Heart left ventricle (tissue), 16 donors: ENCODE data around the gene TMEM120A. TPM values are rescaled to one million over a fixed set of nuclear protein-coding genes. Genes with fewer than 3 reads are reported as not detected.

Source experiments
- ATAC-seq, 4 donors: fragments of 200-7000 bp; cut with Tn5 transposase; one replicate each; pipeline ENCODE4 v1.9.1; 2020 to 2022; ENCODE audit warnings: moderate library complexity in 4 of 4, mild to moderate bottlenecking in 3 of 4, moderate number of reproducible peaks in 1 of 4
- DNase-seq, 5 donors: peaks; one replicate each; pipeline ENCODE4 v3.0.0-alpha.2; 2020
- H3K27ac ChIP-seq, 12 donors: fragments of 200-600 bp; sonication (generic) in 4 of 12; one replicate each; pipeline versions ENCODE4 v1.5.0 to v1.8.0; 2016 to 2022; ENCODE audit warnings: mild to moderate bottlenecking in 2 of 12
- H3K27me3 ChIP-seq, 9 donors: fragments of 200-600 bp; sonication (generic) in 2 of 9; one replicate each; pipeline versions ENCODE4 v1.5.1 to v1.8.0; 2016 to 2022; ENCODE audit warnings: mild to moderate bottlenecking in 3 of 9
- H3K36me3 ChIP-seq, 9 donors: fragments of 200-600 bp; sonication (generic) in 2 of 9; one replicate each; pipeline versions ENCODE4 v1.5.0 to v1.8.0; 2018 to 2022; ENCODE audit warnings: mild to moderate bottlenecking in 2 of 9
- H3K4me1 ChIP-seq, 12 donors: fragments of 200-600 bp; sonication (generic) in 4 of 12; one replicate each; pipeline versions ENCODE4 v1.5.0 to v1.8.0; 2016 to 2022; ENCODE audit warnings: mild to moderate bottlenecking in 3 of 12
- H3K4me3 ChIP-seq, 12 donors: fragments of 200-600 bp; sonication (generic) in 4 of 12; one replicate each; pipeline versions ENCODE4 v1.5.0 to v1.8.0; 2017 to 2022; ENCODE audit warnings: mild to moderate bottlenecking in 9 of 12, moderate library complexity in 4 of 12
- H3K9me3 ChIP-seq, 12 donors: fragments of 200-600 bp; sonication (generic) in 4 of 12; one replicate each; pipeline versions ENCODE4 v1.5.0 to v1.8.0; 2016 to 2022; ENCODE audit warnings: mild to moderate bottlenecking in 1 of 12
- CTCF ChIP-seq, 12 donors: fragments of 200-600 bp; sonication (generic) in 4 of 12; IDR thresholded peaks; one replicate each; pipeline versions ENCODE4 v1.5.0 to v1.8.0; 2018 to 2022; ENCODE audit warnings: antibody characterized with exemption in 12 of 12, mild to moderate bottlenecking in 5 of 12
- POLR2A ChIP-seq, 2 donors: fragments of 450-650 bp; IDR thresholded peaks; one replicate each; pipeline ENCODE4 v1.6.1; 2017; ENCODE audit warnings: antibody characterized with exemption in 2 of 2, mild to moderate bottlenecking in 2 of 2, moderate library complexity in 2 of 2
- WGBS, 4 donors: extraction: QIAGEN DNeasy Blood & Tissue Kit in 2 of 4; methylation state at CpG; one replicate each; pipeline versions ENCODE4 v1.1.5 to v1.1.7; 2013 to 2018; 5-methylcytosine and 5-hydroxymethylcytosine counted together
- intact Hi-C, 10 donors: fragments of 100-400 bp; cut with DNase I; formaldehyde crosslinking; loops; one replicate each; pipeline versions ENCODE4 v1.11.1 to v1.14.2; 2022
- polyA plus RNA-seq, 2 donors: library from polyadenylated mRNA; stranded (reverse); fragments of 200-250 nt; gene quantifications; one replicate each; pipeline ENCODE4 v1.2.3, GENCODE V29; 2013
- total RNA-seq, 9 donors: library from RNA; depleted of rRNA in 2 of 9; stranded (reverse); fragments of >200 nt in 2 of 9; fragmentation: NEBNext Ultra II Directional in 3 of 9; extraction: Animal tissue kit (Norgen Biotek cat#: 25700) in 3 of 9; gene quantifications; one replicate each; pipeline versions ENCODE4 v1.1.0 to v1.2.4, GENCODE V29; 2016 to 2023
- donor health status: ischemic (EF 13 %, LVEDD 7.1; RV severe dilation, severe dysfunction).
- donor health status: healthy with polysubstance abuse.
- donor health status: DM: no; HTN: yes; CAD: no.
- donor health status: DM: no; HTN: no; CAD: no.
- donor health status: ischemic (EF 25% LVEDD 6.9; RV normal size, moderate dysfunction).
- donor health status: ischemic (EF 25% LVEDD 5.7; RV mildly dilated, moderate dysfunction).
- donor health status: healthy.
- donor health status: DM: yes; HTN: yes; CAD: no.
- donor health status: ischemic (EF 35%, LVEDD 5.7; RV mildly dilated, moderate dysfunction).
- donor health status: nonischemic (EF 11% LVEDD 7.7; RV severe dilation, severe dysfunction).
- donor health status: DM: yes; HTN: yes; CAD: no.
- donor health status: PGD.
- donor health status: ischemic (EF 29% LVEDD 5.4; RV normal size, mild dysfunction).
- donor health status: nonischemic (EF 23%, LVEDD 6.1; RV moderate dilation, normal function).

TMEM120A gene
- total and polyA plus RNA-seq, 11 donors, result 63.8 to 181 (median 130) TPM

- Histone ChIP-seq H3K4me1 (peaks cover 0 to 34% (median 16%) of the 10 kb centered on the region in 12 donors), H3K27me3 (no peaks in the 10 kb centered on the region), H3K36me3 (peaks cover 0 to 55% (median 44%) of the 10 kb centered on the region in 9 donors), H3K4me3 (peak overlapping the region in 1 of 12 donors; percentile 2), H3K9me3 (no peaks in the 10 kb centered on the region), H3K27ac (peak overlapping the region in 1 of 12 donors; percentile 86)
- no peak for TF ChIP-seq CTCF (IDR thresholded peaks at IDR 0.05)
- no peak for TF ChIP-seq POLR2A (IDR thresholded peaks at IDR 0.05)
- intact Hi-C loops, result loop anchor here in 1 of 10 donors (10.0 kb wide), 1 partner anchor 61 kb away; no protein-coding TSS in a partner anchor
- WGBS, 4 donors, result 86 to 94% (median 90%) methylated on average over 11 of the region's 11 CpGs
- no peak for ATAC-seq
- peak in 1 of 5 donors; percentile 13 for DNase-seq
These were observed 40.5 kb downstream of the TMEM120A start for GRCh38 chr7:75953931-75954330.

GRCh38 chr7:75953431-75953830, 41.0 kb downstream of the TMEM120A start:
- Histone ChIP-seq H3K9me3 (no peaks in the 10 kb centered on the region), H3K27me3 (no peaks in the 10 kb centered on the region), H3K4me3 (peak overlapping the region in 1 of 12 donors; percentile 2), H3K36me3 (peaks cover 0 to 50% (median 42%) of the 10 kb centered on the region in 9 donors), H3K27ac (peak overlapping the region in 1 of 12 donors; percentile 86), H3K4me1 (peaks cover 0 to 34% (median 16%) of the 10 kb centered on the region in 12 donors)
- DNase-seq, result peak in 1 of 5 donors; percentile 26
- ATAC-seq, result no peak
- intact Hi-C loops, result loop anchor here in 1 of 10 donors (10.0 kb wide), 1 partner anchor 61 kb away; no protein-coding TSS in a partner anchor
- 86 to 95% (median 89%) methylated on average over 7 of the region's 7 CpGs for WGBS, 4 donors
- TF ChIP-seq CTCF (IDR thresholded peaks at IDR 0.05) (no peak), POLR2A (IDR thresholded peaks at IDR 0.05) (no peak)

GRCh38 chr7:75951506-75951905, 42.9 kb downstream of the TMEM120A start:
- no peaks in the 10 kb centered on the region for H3K9me3 ChIP-seq
- H3K27ac ChIP-seq, result peak overlapping the region in 11 of 12 donors; percentile 46 to 93 (median 75)
- peak; percentile 57 to 83 (median 81) for ATAC-seq
- DNase-seq, result peak in 3 of 5 donors; percentile 32 to 82 (median 57)
- intact Hi-C loops, result loop anchor here in 2 of 10 donors (2.0 to 10.0 kb wide), 2 partner anchors 37 to 63 kb away; partner anchors contain the start of gene POR (in 1 of the 2)
- H3K36me3 ChIP-seq, result peaks cover 0 to 37% (median 27%) of the 10 kb centered on the region in 9 donors
- no peak for TF ChIP-seq POLR2A (IDR thresholded peaks at IDR 0.05)
- no peak for TF ChIP-seq CTCF (IDR thresholded peaks at IDR 0.05)
- WGBS, 4 donors, result 66 to 73% (median 68%) methylated on average over 5 of the region's 5 CpGs
- H3K27me3 ChIP-seq, result no peaks in the 10 kb centered on the region
- H3K4me3 ChIP-seq, result no peak overlapping the region
- peaks cover 0 to 37% (median 19%) of the 10 kb centered on the region in 12 donors for H3K4me1 ChIP-seq

- intact Hi-C loops, result loop anchor here in 2 of 10 donors (2.0 to 10.0 kb wide), 2 partner anchors 35 to 65 kb away; partner anchors contain the start of gene POR (in 1 of the 2)
- no peaks in the 10 kb centered on the region for H3K27me3 ChIP-seq
- peaks cover 0 to 24% (median 14%) of the 10 kb centered on the region in 9 donors for H3K36me3 ChIP-seq
- DNase-seq (peak in 4 of 5 donors; percentile 41 to 85 (median 45)), ATAC-seq (peak; percentile 54 to 86 (median 78))
- peaks cover 0 to 50% (median 27%) of the 10 kb centered on the region in 12 donors for H3K4me1 ChIP-seq
- H3K27ac ChIP-seq, result peak overlapping the region; percentile 0 to 93 (median 74)
- H3K9me3 ChIP-seq, result no peaks in the 10 kb centered on the region
- no peak overlapping the region for H3K4me3 ChIP-seq
- WGBS, 4 donors, result 41 to 68% (median 52%) methylated on average over 15 of the region's 15 CpGs
- TF ChIP-seq POLR2A (IDR thresholded peaks at IDR 0.05) (peak in 1 of 2 donors; percentile 40), CTCF (IDR thresholded peaks at IDR 0.05) (peak in 3 of 12 donors; percentile 5 to 52 (median 13))
These were observed 44.2 kb downstream of the TMEM120A start for GRCh38 chr7:75950111-75950681.
